ENCODE data around the gene POLR1D.

Gene POLR1D

DNA sequence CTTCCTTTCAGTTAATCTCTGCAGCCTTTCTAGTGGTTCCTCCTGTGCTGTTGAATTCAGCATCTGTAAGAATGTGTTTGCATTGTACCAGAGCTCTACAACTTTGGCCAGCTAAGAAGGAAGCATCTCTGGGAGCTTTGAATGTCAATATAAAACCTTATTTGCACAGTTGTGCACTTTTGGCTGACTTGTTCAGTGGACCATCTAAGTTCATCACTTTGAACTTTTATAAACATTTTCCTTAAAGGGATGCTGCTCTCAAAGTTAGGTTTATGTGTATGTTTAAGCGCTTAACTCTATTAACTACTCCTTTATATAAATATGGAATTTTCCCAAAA, 15.6 kb downstream of the POLR1D start:
- H3K36me3 ChIP-seq (ENCODE audit: control insufficient read depth, insufficient read depth, low read length): no peaks in the 10 kb centered on the region
- no peak overlapping the region for H3K4me3 ChIP-seq (ENCODE audit: insufficient read depth, low read depth, low read length)
- H3K4me1 ChIP-seq (ENCODE audit: control insufficient read depth, insufficient read depth, low read length): no peaks in the 10 kb centered on the region
- no CpG with 5 or more reads among the region's 1 CpG for WGBS, 2 experiments
- no peaks in the 10 kb centered on the region for H3K9me3 ChIP-seq (ENCODE audit: control insufficient read depth, low read length)
- no peak overlapping the region for H3K27ac ChIP-seq (ENCODE audit: insufficient read depth, low read depth, low read length, poor library complexity, severe bottlenecking)
- H3K27me3 ChIP-seq (ENCODE audit: control insufficient read depth, insufficient read depth, low read length, poor library complexity, severe bottlenecking): no peaks in the 10 kb centered on the region

GRCh38 chr13:27638001-27638400, 16.3 kb downstream of the POLR1D start:
- WGBS, 2 experiments: 79% methylated on average over 1 of the region's 1 CpG; no CpG with 5 or more reads in 1 of the 2 experiments
- H3K4me1 ChIP-seq (ENCODE audit: control insufficient read depth, insufficient read depth, low read length): no peaks in the 10 kb centered on the region

GRCh38 chr13:27638521-27638920, 16.8 kb downstream of the POLR1D start:
- H3K27ac ChIP-seq (ENCODE audit: insufficient read depth, low read depth, low read length, poor library complexity, severe bottlenecking): no peak overlapping the region
- no peak overlapping the region for H3K4me3 ChIP-seq (ENCODE audit: insufficient read depth, low read depth, low read length)
- no peaks in the 10 kb centered on the region for H3K36me3 ChIP-seq (ENCODE audit: control insufficient read depth, insufficient read depth, low read length)
- H3K9me3 ChIP-seq (ENCODE audit: control insufficient read depth, low read length): no peaks in the 10 kb centered on the region
- H3K27me3 ChIP-seq (ENCODE audit: control insufficient read depth, insufficient read depth, low read length, poor library complexity, severe bottlenecking): no peaks in the 10 kb centered on the region
- WGBS, 2 experiments: 82 to 84% methylated on average over 2 of the region's 2 CpGs
- H3K4me1 ChIP-seq (ENCODE audit: control insufficient read depth, insufficient read depth, low read length): no peaks in the 10 kb centered on the region

More at GRCh38 chr13:27638001-27638400, 16.3 kb downstream of the POLR1D start:
- Histone ChIP-seq H3K27ac (ENCODE audit: insufficient read depth, low read depth, low read length, poor library complexity, severe bottlenecking) (no peak overlapping the region), H3K4me3 (ENCODE audit: insufficient read depth, low read depth, low read length) (no peak overlapping the region), H3K36me3 (ENCODE audit: control insufficient read depth, insufficient read depth, low read length) (no peaks in the 10 kb centered on the region), H3K27me3 (ENCODE audit: control insufficient read depth, insufficient read depth, low read length, poor library complexity, severe bottlenecking) (no peaks in the 10 kb centered on the region), H3K9me3 (ENCODE audit: control insufficient read depth, low read length) (no peaks in the 10 kb centered on the region)

GRCh38 chr13:27639186-27639585, 17.5 kb downstream of the POLR1D start:
- no peaks in the 10 kb centered on the region for H3K4me1 ChIP-seq (ENCODE audit: control insufficient read depth, insufficient read depth, low read length)
- H3K27ac ChIP-seq (ENCODE audit: insufficient read depth, low read depth, low read length, poor library complexity, severe bottlenecking): no peak overlapping the region
- H3K27me3 ChIP-seq (ENCODE audit: control insufficient read depth, insufficient read depth, low read length, poor library complexity, severe bottlenecking): no peaks in the 10 kb centered on the region
- no peak overlapping the region for H3K4me3 ChIP-seq (ENCODE audit: insufficient read depth, low read depth, low read length)
- H3K9me3 ChIP-seq (ENCODE audit: control insufficient read depth, low read length): no peaks in the 10 kb centered on the region
- no peaks in the 10 kb centered on the region for H3K36me3 ChIP-seq (ENCODE audit: control insufficient read depth, insufficient read depth, low read length)

DNA sequence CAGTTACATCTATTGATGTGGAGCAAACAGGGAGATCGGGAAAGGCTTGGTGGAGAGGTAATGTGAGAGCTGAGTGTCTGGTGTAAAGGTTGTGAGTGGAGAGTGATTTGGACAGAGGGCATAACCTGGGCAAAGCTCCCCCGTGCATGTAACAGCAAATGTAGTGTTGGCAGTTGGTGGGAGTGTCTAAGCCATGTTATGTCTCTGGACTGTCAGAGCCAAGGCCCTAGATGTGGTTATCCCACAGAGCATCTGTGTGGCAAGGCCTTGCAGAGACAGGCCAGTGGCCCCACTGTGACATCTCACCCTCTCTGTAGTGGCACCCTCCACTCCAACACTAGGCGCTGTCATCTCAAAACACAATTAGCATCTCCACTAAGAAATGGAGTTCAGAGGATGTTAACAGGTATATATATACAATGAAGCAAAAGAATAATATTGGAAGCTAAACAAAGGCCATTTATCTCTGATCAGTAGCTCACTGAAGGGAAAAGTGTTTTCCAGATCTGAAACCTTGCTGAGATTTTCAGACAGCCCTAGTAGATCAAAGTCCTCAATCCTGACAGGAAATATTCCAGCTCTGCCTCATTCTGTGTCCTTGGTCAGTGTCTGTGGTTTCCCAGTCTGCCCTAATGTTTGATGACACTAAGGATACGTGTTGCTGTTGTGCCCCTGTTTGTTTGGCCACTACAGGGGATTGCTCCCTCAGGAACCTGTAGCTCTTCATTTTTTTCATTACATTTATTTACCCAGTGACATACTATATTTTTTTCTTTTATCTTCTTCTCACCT, 20.2 kb downstream of the POLR1D start:
- Histone ChIP-seq H3K27me3 (ENCODE audit: control insufficient read depth, insufficient read depth, low read length, poor library complexity, severe bottlenecking) (no peaks in the 10 kb centered on the region), H3K9me3 (ENCODE audit: control insufficient read depth, low read length) (no peaks in the 10 kb centered on the region), H3K27ac (ENCODE audit: insufficient read depth, low read depth, low read length, poor library complexity, severe bottlenecking) (no peak overlapping the region), H3K4me1 (ENCODE audit: control insufficient read depth, insufficient read depth, low read length) (no peaks in the 10 kb centered on the region), H3K4me3 (ENCODE audit: insufficient read depth, low read depth, low read length) (no peak overlapping the region), H3K36me3 (ENCODE audit: control insufficient read depth, insufficient read depth, low read length) (no peaks in the 10 kb centered on the region)
- WGBS, 2 experiments: 90 to 95% methylated on average over 3 to 4 of the region's 4 CpGs

DNA sequence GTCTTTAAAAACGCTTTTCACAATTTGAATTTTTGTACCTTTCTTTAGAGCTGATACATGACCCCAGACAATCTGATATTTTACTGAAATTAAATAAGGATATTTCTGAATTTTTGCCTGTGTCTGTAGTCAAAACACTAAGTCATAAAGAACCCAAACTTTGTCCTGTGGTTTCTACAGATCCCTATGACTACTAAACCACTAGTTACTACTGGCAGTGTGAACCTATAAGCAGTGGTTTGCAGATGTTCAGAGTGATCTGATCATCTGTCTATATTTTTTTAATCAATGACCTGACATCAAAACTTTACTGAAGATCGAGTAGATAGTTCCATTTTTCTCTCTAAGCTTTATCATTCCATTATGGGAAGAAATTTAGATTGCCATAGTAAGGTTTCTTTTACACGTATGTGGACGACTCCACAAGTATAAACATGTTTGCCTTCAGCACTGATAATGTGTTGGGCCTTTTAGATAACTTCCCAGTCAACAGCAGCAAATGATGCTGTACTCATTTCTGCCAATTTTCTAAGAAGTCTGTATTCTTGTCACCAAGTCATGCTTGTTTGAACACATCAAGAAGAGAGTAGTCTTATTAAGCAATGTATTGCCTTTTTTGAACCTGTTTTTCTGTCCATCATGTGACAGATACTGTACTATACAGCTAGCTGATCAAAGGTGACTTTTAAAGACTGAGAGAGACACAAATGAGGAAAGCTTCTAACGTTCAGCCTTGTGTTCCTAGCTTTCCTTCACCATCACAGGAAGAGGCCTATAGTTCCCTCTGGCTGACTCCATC, 21.8 kb downstream of the POLR1D start:
- Histone ChIP-seq H3K9me3 (ENCODE audit: control insufficient read depth, low read length) (no peaks in the 10 kb centered on the region), H3K4me3 (ENCODE audit: insufficient read depth, low read depth, low read length) (no peak overlapping the region), H3K36me3 (ENCODE audit: control insufficient read depth, insufficient read depth, low read length) (peaks cover 6% of the 10 kb centered on the region), H3K27me3 (ENCODE audit: control insufficient read depth, insufficient read depth, low read length, poor library complexity, severe bottlenecking) (no peaks in the 10 kb centered on the region), H3K27ac (ENCODE audit: insufficient read depth, low read depth, low read length, poor library complexity, severe bottlenecking) (no peak overlapping the region), H3K4me1 (ENCODE audit: control insufficient read depth, insufficient read depth, low read length) (no peaks in the 10 kb centered on the region)
- 94% methylated on average over 4 to 5 of the region's 5 CpGs for WGBS, 2 experiments

GRCh38 chr13:27644302-27644701, 22.6 kb downstream of the POLR1D start:
- Histone ChIP-seq H3K36me3 (ENCODE audit: control insufficient read depth, insufficient read depth, low read length) (peaks cover 13% of the 10 kb centered on the region), H3K27me3 (ENCODE audit: control insufficient read depth, insufficient read depth, low read length, poor library complexity, severe bottlenecking) (no peaks in the 10 kb centered on the region), H3K4me1 (ENCODE audit: control insufficient read depth, insufficient read depth, low read length) (no peaks in the 10 kb centered on the region), H3K27ac (ENCODE audit: insufficient read depth, low read depth, low read length, poor library complexity, severe bottlenecking) (no peak overlapping the region), H3K4me3 (ENCODE audit: insufficient read depth, low read depth, low read length) (no peak overlapping the region), H3K9me3 (ENCODE audit: control insufficient read depth, low read length) (no peaks in the 10 kb centered on the region)
- WGBS, 2 experiments: 89% methylated on average over 1 of the region's 1 CpG; no CpG with 5 or more reads in 1 of the 2 experiments

GRCh38 chr13:27650312-27650711, 28.6 kb downstream of the POLR1D start:
- Histone ChIP-seq H3K27ac (ENCODE audit: insufficient read depth, low read depth, low read length, poor library complexity, severe bottlenecking) (no peak overlapping the region), H3K9me3 (ENCODE audit: control insufficient read depth, low read length) (no peaks in the 10 kb centered on the region), H3K36me3 (ENCODE audit: control insufficient read depth, insufficient read depth, low read length) (peaks cover 30% of the 10 kb centered on the region), H3K4me1 (ENCODE audit: control insufficient read depth, insufficient read depth, low read length) (no peaks in the 10 kb centered on the region), H3K27me3 (ENCODE audit: control insufficient read depth, insufficient read depth, low read length, poor library complexity, severe bottlenecking) (no peaks in the 10 kb centered on the region), H3K4me3 (ENCODE audit: insufficient read depth, low read depth, low read length) (no peak overlapping the region)
- WGBS, 2 experiments: 84 to 90% methylated on average over 1 of the region's 1 CpG

- Histone ChIP-seq H3K4me1 (ENCODE audit: control insufficient read depth, insufficient read depth, low read length) (no peaks in the 10 kb centered on the region), H3K4me3 (ENCODE audit: insufficient read depth, low read depth, low read length) (no peak overlapping the region), H3K36me3 (ENCODE audit: control insufficient read depth, insufficient read depth, low read length) (peaks cover 20% of the 10 kb centered on the region), H3K27me3 (ENCODE audit: control insufficient read depth, insufficient read depth, low read length, poor library complexity, severe bottlenecking) (no peaks in the 10 kb centered on the region), H3K27ac (ENCODE audit: insufficient read depth, low read depth, low read length, poor library complexity, severe bottlenecking) (no peak overlapping the region), H3K9me3 (ENCODE audit: control insufficient read depth, low read length) (no peaks in the 10 kb centered on the region)
- 93% methylated on average over 2 of the region's 3 CpGs; no CpG with 5 or more reads in 1 of the 2 experiments for WGBS, 2 experiments
Observed at GRCh38 chr13:27654059-27654458, 32.4 kb downstream of the POLR1D start.

- Histone ChIP-seq H3K4me3 (ENCODE audit: insufficient read depth, low read depth, low read length) (no peak overlapping the region), H3K4me1 (ENCODE audit: control insufficient read depth, insufficient read depth, low read length) (no peaks in the 10 kb centered on the region), H3K9me3 (ENCODE audit: control insufficient read depth, low read length) (no peaks in the 10 kb centered on the region), H3K27me3 (ENCODE audit: control insufficient read depth, insufficient read depth, low read length, poor library complexity, severe bottlenecking) (no peaks in the 10 kb centered on the region), H3K36me3 (ENCODE audit: control insufficient read depth, insufficient read depth, low read length) (peaks cover 13% of the 10 kb centered on the region), H3K27ac (ENCODE audit: insufficient read depth, low read depth, low read length, poor library complexity, severe bottlenecking) (no peak overlapping the region)
- 95 to 98% methylated on average over 1 of the region's 1 CpG for WGBS, 2 experiments
Observed at GRCh38 chr13:27654816-27655215, 33.1 kb downstream of the POLR1D start.

All from ectodermal cell (in vitro differentiated cells).